MM.1S (cell line): ENCODE measurements around the gene HCST.

Experiments
- DNase-seq: peaks from one replicate; pipeline ENCODE4 v3.0.0-alpha.2; 2015
- H2AFZ ChIP-seq: fragments of 300-600 bp; sonication (generic); 2 replicates; pipeline ENCODE4 v1.6.0; 2016; ENCODE audit warnings: antibody characterized with exemption, low read length
- H3F3A ChIP-seq: fragments of 300-600 bp; sonication (generic); 2 replicates; pipeline ENCODE4 v1.6.1; 2016; ENCODE audit warnings: mild to moderate bottlenecking, antibody characterized with exemption, low read length, moderate library complexity, mixed read lengths; ENCODE audit not compliant: insufficient read depth
- H3K27ac ChIP-seq: fragments of 300-600 bp; sonication (generic); 2 replicates; pipeline ENCODE4 v1.5.1; 2016; ENCODE audit warnings: mild to moderate bottlenecking, low read length
- H3K27me3 ChIP-seq: fragments of 300-600 bp; sonication (generic); replicated peaks from 2 replicates; pipeline ENCODE4 v1.6.0; 2016; ENCODE audit warnings: low read length; ENCODE audit not compliant: insufficient read depth
- H3K36me3 ChIP-seq: fragments of 300-600 bp; sonication (generic); replicated peaks from 2 replicates; pipeline ENCODE4 v1.6.1; 2016; ENCODE audit warnings: mild to moderate bottlenecking, low read length, mixed read lengths; ENCODE audit not compliant: insufficient read depth
- H3K4me1 ChIP-seq: fragments of 300-600 bp; sonication (generic); 2 replicates; pipeline ENCODE4 v1.6.1; 2016; ENCODE audit warnings: low read length, mixed read lengths
- H3K4me2 ChIP-seq: fragments of 300-600 bp; sonication (generic); 2 replicates; pipeline ENCODE4 v1.6.0; 2016; ENCODE audit warnings: low read depth, low read length
- H3K4me3 ChIP-seq: fragments of 300-600 bp; sonication (generic); 2 replicates; pipeline ENCODE4 v1.5.1; 2016; ENCODE audit warnings: low read length, mixed read lengths
- H3K79me2 ChIP-seq: fragments of 300-600 bp; sonication (generic); 2 replicates; pipeline ENCODE4 v1.6.1; 2016; ENCODE audit warnings: mixed run types, low read length, mixed read lengths
- H3K9ac ChIP-seq: fragments of 300-600 bp; sonication (generic); 2 replicates; pipeline ENCODE4 v1.6.1; 2016; ENCODE audit warnings: low read length, mixed read lengths
- H3K9me2 ChIP-seq: fragments of 300-600 bp; sonication (generic); replicated peaks from 2 replicates; pipeline ENCODE4 v1.6.1; 2016; ENCODE audit warnings: mild to moderate bottlenecking, low read length, mixed read lengths; ENCODE audit not compliant: insufficient read depth
- H3K9me3 ChIP-seq: fragments of 300-600 bp; sonication (generic); replicated peaks from 2 replicates; pipeline ENCODE4 v1.6.1; 2016; ENCODE audit warnings: mild to moderate bottlenecking, low read length, mixed read lengths; ENCODE audit not compliant: insufficient read depth
- H4K20me1 ChIP-seq: fragments of 300-600 bp; sonication (generic); 2 replicates; pipeline ENCODE4 v1.6.1; 2016; ENCODE audit warnings: mild to moderate bottlenecking, low read length, moderate library complexity, mixed read lengths; ENCODE audit not compliant: insufficient read depth
- CTCF ChIP-seq: fragments of 300-600 bp; sonication (generic); IDR thresholded peaks from 2 replicates; pipeline ENCODE4 v1.5.1; 2016; ENCODE audit warnings: antibody characterized with exemption, low read length, mixed read lengths
- EZH2 ChIP-seq: fragments of 300-600 bp; sonication (generic); optimal IDR thresholded peaks from 2 replicates; pipeline ENCODE3; 2017; ENCODE audit warnings: low read depth, mild to moderate bottlenecking, antibody characterized with exemption, low read length, mixed read lengths
- EZH2phosphoT487 ChIP-seq: fragments of 300-600 bp; sonication (generic); IDR thresholded peaks from 2 replicates; pipeline ENCODE4 v1.6.1; 2018; ENCODE audit warnings: antibody characterized with exemption, low read length

Gene HCST

GRCh38 chr19:35935911-35936737 lies 33.8 kb downstream of the HCST start, which contains the start of gene LRFN3:
TSS of gene LRFN3 (plus strand) at chr19:35936374. CDS start at chr19:35939426, 3,052 bp downstream.
- H3K9me3 ChIP-seq: no peaks in the 10 kb centered on the region
- peak; percentile 63 for DNase-seq
- peak within 1 kb of the TSS; percentile 79 for H3K4me2 ChIP-seq
- no peak within 1 kb of the TSS for H3K27ac ChIP-seq
- TF ChIP-seq EZH2phosphoT487: no peak
- TF ChIP-seq CTCF: no peak
- no peak for TF ChIP-seq EZH2
- peak within 1 kb of the TSS; percentile 52; the same call in 1 of the 2 replicates for H3K9ac ChIP-seq
- H3K4me1 ChIP-seq: peaks cover 7% of the 10 kb centered on the region; the same call in 1 of the 2 replicates
- peak within 1 kb of the TSS; percentile 78 for H3K4me3 ChIP-seq
- no peaks in the 10 kb centered on the region for H3K9me2 ChIP-seq
- H4K20me1 ChIP-seq: no peaks in the 10 kb centered on the region
- H3K79me2 ChIP-seq: no peaks in the 10 kb centered on the region
- H3F3A ChIP-seq: no peaks in the 10 kb centered on the region
- H2AFZ ChIP-seq: peak within 1 kb of the TSS; percentile 97
- no peaks in the 10 kb centered on the region for H3K36me3 ChIP-seq
- no peaks in the 10 kb centered on the region for H3K27me3 ChIP-seq

DNA sequence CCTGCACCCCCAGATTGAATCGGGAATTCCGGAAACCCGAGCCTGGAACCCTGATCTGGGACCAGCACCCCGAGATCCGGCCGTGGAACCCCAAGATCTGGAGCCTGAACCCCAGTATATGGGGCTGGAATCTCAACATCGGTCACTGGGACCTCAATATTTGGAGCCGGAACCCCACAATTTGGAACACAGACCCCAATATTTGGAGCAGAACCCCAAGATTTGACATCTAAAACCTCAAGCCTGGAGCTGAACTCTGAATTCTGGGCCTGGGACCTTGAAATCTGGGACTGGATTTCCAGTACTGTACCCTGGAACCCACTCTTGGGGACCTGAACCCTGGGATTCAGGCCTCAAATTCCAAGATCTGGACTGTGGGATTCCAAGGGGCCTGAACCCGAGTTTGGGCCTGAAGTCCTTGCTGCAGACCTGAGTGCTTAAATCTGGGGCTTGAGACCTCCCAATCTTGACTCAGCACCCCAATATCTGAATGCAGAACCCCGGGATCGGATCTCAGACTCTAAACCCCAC lies 34.5 kb downstream of the HCST start:
- no peaks in the 10 kb centered on the region for H4K20me1 ChIP-seq
- peaks cover 7% of the 10 kb centered on the region; the same call in 1 of the 2 replicates for H3K4me1 ChIP-seq
- peak overlapping the region; percentile 79 for H3K4me2 ChIP-seq
- peak overlapping the region; percentile 60 for H3K4me3 ChIP-seq
- peak overlapping the region; percentile 8; the same call in 1 of the 2 replicates for H2AFZ ChIP-seq
- no peaks in the 10 kb centered on the region for H3K79me2 ChIP-seq
- no peak overlapping the region for H3K27ac ChIP-seq
- DNase-seq: no peak
- H3K9me3 ChIP-seq: no peaks in the 10 kb centered on the region
- TF ChIP-seq EZH2phosphoT487: no peak
- no peak for TF ChIP-seq EZH2
- no peak for TF ChIP-seq CTCF
- H3F3A ChIP-seq: no peaks in the 10 kb centered on the region
- H3K27me3 ChIP-seq: no peaks in the 10 kb centered on the region
- no peaks in the 10 kb centered on the region for H3K36me3 ChIP-seq
- peak overlapping the region; percentile 52; the same call in 1 of the 2 replicates for H3K9ac ChIP-seq
- H3K9me2 ChIP-seq: no peaks in the 10 kb centered on the region

GRCh38 chr19:35937345-35938281 lies 35.3 kb downstream of the HCST start:
- Histone ChIP-seq H3K4me1 (peaks cover 4% of the 10 kb centered on the region; the same call in 1 of the 2 replicates), H3K79me2 (no peaks in the 10 kb centered on the region), H3F3A (no peaks in the 10 kb centered on the region), H3K4me2 (peak overlapping the region; percentile 79), H2AFZ (no peak overlapping the region), H3K9me3 (no peaks in the 10 kb centered on the region), H3K27ac (no peak overlapping the region), H3K9me2 (no peaks in the 10 kb centered on the region), H3K9ac (no peak overlapping the region), H3K36me3 (no peaks in the 10 kb centered on the region), H4K20me1 (no peaks in the 10 kb centered on the region), H3K4me3 (0 out of 2 replicates have a peak overlapping the region, but pooled peaks have one; percentile 60), H3K27me3 (no peaks in the 10 kb centered on the region)
- TF ChIP-seq CTCF (no peak), EZH2 (no peak), EZH2phosphoT487 (no peak)
- DNase-seq: no peak
